ENCODE results near the gene ATP5F1B.

Gene ATP5F1B

GRCh38 chr12:56622535-56622934 is 23.2 kb downstream of the ATP5F1B start:
- no peak for DNase-seq (ENCODE audit: low read depth in 2 of 2)

DNA sequence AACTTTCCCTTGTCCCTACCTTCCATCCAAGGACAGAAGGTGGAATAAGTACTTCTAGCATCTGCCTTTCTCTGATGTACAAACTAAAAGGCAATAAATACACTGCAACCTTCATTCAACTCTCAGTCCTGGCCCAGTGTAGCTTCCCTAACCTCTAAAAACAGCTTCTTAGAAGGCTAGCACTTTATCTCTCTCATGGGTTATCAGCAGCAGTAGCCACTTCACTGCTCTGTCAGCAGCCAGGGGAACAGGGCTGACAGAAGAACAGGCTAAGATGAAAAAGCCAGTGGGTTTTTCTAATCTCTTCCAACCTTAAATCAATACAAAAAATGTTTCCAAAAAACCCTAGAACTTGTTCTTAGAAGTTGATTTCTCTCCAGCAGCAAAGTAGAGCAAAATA is 28.9 kb downstream of the ATP5F1B start:
- DNase-seq (ENCODE audit: low read depth in 2 of 2): no peak

GRCh38 chr12:56616244-56616643 is 29.5 kb downstream of the ATP5F1B start:
- DNase-seq (ENCODE audit: low read depth in 2 of 2): no peak

DNA sequence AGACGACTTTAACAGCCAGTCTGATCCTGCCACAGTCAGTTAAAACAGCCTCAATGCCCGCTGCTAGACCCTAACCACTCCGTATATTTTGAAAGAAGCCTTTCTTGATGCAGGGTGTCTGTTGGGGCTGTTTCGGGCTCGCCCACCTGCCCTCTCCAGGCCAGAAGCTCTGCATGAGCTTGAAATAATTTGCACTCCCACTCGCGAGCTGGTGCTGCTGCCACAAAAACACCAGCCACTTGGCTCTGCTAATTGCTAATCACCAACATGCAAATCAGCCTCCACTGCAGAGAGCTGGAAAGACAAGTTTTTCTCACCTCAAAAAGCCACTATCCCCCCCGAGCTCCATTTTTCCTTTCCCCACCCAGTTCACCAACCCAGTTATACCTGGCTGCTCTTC is 31.2 kb downstream of the ATP5F1B start:
- DNase-seq (ENCODE audit: low read depth in 2 of 2): no peak

DNA sequence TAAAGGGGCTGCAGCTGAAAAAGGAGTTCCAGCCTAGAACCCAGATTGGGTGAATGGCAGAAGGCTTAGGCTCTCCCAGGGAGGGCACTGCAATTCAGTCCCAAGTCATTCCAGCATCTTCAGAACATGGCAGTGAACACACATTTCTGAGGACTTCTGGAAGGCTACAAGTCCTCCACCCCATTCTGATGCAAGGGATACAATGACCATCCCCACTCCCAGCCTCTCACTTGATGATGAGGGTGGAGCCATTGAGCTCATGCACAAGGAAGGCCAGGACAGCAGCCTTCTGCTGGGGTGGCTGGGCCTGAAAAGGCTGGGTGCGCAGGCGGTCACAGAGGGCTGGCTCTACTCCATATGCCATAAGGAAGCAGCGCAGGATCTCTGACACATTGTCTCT is 41.4 kb downstream of the ATP5F1B start:
- no peak for DNase-seq (ENCODE audit: low read depth in 2 of 2)

DNA sequence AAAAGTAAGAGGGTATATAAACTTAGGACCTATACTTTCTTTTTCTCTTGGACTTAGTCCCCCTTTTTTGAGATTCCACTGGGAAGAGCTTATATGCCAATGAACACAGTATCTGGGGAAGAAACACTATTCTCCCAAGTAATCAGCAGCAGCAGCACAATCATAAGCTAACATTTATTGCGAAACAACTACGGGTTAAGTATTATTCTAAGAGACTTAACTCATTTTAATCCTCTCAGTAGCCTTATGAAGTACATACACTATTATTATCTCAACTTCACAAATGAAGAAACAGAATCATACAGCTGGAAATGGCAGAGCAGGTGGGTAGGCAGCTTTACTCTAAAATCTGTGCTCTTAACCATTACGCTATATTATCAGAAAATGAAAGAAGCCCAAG is 43.5 kb downstream of the ATP5F1B start:
- DNase-seq (ENCODE audit: low read depth in 2 of 2): no peak

- peak in 1 of 2 experiments; percentile 15 for DNase-seq (ENCODE audit: low read depth in 2 of 2)
These were observed 44.3 kb downstream of the ATP5F1B start for GRCh38 chr12:56601503-56601902.

DNA sequence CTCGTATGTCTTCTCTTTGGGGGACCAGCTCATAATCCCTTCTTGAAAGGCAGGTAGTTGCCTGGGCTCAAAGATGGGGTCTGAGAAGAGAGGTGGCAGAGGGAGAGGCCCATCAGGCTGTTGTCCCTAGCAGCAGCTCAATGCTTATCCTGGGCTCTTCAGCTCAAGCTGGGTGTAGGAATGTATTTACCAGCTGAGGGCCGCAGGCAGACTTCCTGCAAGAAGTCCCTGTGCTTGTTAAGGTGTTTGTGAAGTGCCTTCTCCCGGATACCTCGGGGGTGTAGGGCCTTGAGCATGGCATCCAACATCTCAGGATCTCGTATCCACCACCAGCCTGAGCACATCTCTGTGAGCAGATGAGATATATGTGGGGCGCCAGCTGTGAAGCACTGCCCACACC is 45.0 kb downstream of the ATP5F1B start:
- no peak for DNase-seq (ENCODE audit: low read depth in 2 of 2)

DNA sequence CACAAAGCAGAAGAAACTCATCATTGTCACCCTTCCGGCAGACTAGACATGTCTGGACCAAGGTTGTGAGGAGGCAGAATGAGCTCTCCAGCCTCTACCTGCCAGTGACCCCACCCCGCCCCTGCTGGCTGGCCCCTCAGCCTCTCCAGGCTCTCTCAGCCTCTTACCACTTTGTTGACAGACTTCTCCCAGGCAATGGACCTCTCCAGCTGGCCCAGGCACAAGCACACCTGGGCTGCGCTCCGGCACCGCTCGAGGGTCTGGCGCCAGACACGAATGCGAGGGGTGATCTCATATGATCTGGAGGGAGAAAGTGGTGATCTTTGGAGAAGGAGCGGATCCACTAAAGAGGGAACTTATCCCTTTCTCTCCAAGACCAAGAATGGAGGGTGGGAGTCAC is 46.0 kb downstream of the ATP5F1B start:
- DNase-seq (ENCODE audit: low read depth in 2 of 2): no peak

DNA sequence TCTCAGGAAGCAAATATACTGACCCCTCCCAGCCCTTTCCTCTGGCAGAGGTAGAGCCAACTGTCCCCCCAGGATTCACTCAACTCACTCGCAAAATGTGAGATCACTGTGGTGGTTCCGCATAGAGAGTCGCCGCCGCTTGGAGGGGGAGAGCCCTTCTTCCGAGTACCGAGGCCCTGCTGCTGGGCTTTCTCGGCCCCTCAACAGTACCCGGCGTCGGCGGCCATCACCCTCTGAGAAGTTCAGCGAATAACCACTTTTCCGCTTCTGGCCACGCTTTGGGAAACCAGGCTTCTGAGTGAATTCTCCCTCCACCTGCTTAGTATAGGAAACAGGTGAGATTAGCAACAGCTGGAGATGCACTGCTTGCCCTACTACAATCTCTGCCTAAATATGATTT is 46.7 kb downstream of the ATP5F1B start:
- DNase-seq (ENCODE audit: low read depth in 2 of 2): no peak

DNA sequence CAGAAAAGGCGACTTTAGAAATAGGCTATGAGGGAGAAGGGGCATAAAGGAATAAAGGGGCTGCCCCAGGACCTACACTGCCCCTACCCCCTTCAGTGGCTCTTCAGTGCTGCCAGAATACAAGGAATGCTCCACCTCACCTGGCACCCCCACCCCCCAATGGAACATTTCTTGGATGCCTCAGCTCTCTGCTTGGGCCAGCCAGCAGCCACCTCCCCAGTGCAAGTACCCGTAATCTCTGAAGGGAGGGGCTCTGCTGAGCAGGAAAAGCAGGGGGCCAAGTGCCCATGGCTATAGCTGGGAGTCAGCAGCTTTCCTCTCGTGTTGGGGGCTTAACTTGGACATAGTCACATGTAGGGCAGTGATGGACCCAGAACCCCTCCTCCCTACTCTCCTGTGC is 49.0 kb downstream of the ATP5F1B start:
- DNase-seq (ENCODE audit: low read depth in 2 of 2): no peak

DNA sequence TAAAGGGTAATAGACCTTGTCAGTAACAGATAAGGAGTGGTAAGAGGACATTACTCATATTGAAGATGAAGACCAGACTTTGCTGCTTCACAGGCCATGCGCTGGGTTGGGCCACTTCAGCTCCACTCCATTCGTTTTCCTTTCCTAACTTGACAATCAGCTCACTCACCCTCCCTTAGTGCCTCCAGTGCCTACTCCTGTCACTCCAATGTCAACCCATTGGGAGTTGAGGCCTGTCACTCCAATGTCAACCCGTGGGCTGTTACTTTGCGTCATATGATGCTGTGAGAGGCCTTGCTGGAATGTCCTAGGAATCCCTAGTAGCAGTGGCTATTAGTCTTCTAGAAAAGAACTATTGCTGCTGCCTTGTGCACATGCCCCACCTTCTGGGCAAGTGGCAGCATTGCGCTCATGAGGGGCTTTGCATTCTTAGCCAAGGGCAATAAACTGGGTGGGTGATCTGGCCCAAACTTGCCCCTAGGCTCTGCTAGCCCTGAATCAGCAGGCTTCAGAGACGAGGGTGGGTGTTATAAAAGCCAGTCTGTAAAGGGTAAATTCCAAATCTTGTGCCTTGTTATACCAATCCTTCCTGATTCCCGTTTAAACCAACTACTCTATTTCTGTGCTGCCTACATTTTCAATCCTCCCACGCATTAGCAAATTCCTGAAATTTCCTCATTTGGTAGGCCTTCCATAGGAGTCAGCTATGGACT is 51.7 kb downstream of the ATP5F1B start:
- peak; percentile 32 to 49 for DNase-seq (ENCODE audit: low read depth in 2 of 2)

- no peak for DNase-seq (ENCODE audit: low read depth in 2 of 2)
These were observed 53.8 kb downstream of the ATP5F1B start for GRCh38 chr12:56591961-56592360.

- no peak for DNase-seq (ENCODE audit: low read depth in 2 of 2)
These were observed 54.7 kb downstream of the ATP5F1B start for GRCh38 chr12:56591126-56591525.

DNA sequence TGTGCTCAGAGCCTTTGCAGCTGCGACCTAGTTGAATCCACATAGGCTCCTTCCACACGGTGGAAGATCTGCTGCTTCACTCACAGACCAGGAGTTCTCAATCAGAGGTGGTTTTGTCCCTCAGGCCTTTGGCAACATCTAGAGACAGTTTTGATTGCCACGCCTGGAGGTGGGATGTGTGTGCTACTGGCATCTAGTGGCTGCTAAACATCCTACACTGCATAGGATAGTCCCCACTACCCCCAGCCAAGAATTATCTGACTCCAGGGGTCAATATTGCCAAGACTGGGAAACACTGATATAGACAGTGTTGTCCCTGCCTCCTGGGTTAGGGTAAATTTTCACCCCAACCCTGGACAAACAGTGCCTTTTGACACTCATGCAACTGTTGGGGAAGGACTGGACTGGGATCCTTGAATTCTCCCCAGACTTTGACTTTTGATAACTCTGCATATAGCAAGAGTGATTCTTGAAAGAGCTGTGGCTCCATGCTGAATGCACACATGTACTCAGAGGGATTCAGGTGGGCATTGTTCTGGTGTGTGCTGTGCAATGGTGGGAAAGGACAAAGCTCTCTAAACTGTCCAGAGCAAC is 55.5 kb downstream of the ATP5F1B start:
- DNase-seq (ENCODE audit: low read depth in 2 of 2): no peak

DNA sequence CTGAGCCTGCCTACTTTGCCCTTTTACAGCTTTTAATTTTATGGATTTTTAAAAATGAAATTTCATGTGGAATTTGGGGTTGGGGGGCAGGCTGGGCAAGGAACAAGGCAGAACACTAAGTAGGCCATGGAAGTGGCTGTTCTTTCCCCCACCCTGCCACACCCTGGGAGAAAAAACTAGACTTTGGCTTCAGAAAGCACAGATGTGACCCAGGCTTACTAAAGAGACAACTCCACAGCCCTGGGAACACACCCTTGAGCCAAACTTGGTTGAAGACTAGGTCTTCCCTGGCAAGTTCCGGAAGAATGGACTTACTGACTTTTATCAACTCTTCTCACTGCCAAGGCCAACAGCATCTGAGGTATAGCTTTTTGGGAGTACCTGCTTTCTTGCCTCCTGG is 56.0 kb downstream of the ATP5F1B start:
- DNase-seq (ENCODE audit: low read depth in 2 of 2): no peak
